ENCODE results near the gene ZNF407. TPM values are rescaled to one million over a fixed set of nuclear protein-coding genes. Genes with fewer than 3 reads are reported as not detected.

ZNF407 gene
- total RNA-seq, 2 experiments from 2014 or later = 23.2 to 24.7 TPM

- no peak for ATAC-seq (ENCODE audit: poor library complexity)
- H3K27ac Mint-ChIP-seq = no peak overlapping the region
- no peaks in the 10 kb centered on the region for H3K4me1 Mint-ChIP-seq (ENCODE audit: low read depth)
- peaks cover 55% of the 10 kb centered on the region for H3K27me3 Mint-ChIP-seq
- H3K4me1 ChIP-seq (ENCODE audit: insufficient read depth, low read length) = no peaks in the 10 kb centered on the region
- intact Hi-C loops (cut with DNase I, micrococcal nuclease) = no loop called here
- H3K9me3 Mint-ChIP-seq = no peaks in the 10 kb centered on the region
- no peaks in the 10 kb centered on the region for H3K36me3 ChIP-seq (ENCODE audit: insufficient read depth, low read length)
- DNase-seq = no peak
- TF ChIP-seq CTCF (IDR thresholded peaks at IDR 0.05) = no peak
- H3K4me3 Mint-ChIP-seq = no peak overlapping the region
- no peak overlapping the region for H3K27ac ChIP-seq (ENCODE audit: low read depth in 1 of 2, low read length in 2 of 2)
- H3K27me3 ChIP-seq (ENCODE audit: control insufficient read depth in 1 of 2, insufficient read depth in 2 of 2, low read length in 2 of 2) = peaks cover 0 to 3% of the 10 kb centered on the region in 2 experiments
- ChIA-PET POLR2A (no interaction called here), CTCF (no interaction called here)
- H3K36me3 Mint-ChIP-seq (ENCODE audit: low read depth) = no peaks in the 10 kb centered on the region
- no peak overlapping the region for H3K4me3 ChIP-seq (ENCODE audit: low read length)
- no peaks in the 10 kb centered on the region for H3K9me3 ChIP-seq (ENCODE audit: control insufficient read depth in 1 of 2, insufficient read depth in 1 of 2, low read length in 2 of 2)
Measured at GRCh38 chr18:74579496-74580065, 18.1 kb upstream of the ZNF407 start.

GRCh38 chr18:74582642-74583041, 15.0 kb upstream of the ZNF407 start:
- Mint-ChIP-seq H3K9me3 (no peaks in the 10 kb centered on the region), H3K36me3 (ENCODE audit: low read depth) (no peaks in the 10 kb centered on the region), H3K27ac (no peak overlapping the region), H3K4me1 (ENCODE audit: low read depth) (no peaks in the 10 kb centered on the region), H3K27me3 (peaks cover 75% of the 10 kb centered on the region), H3K4me3 (no peak overlapping the region)
- no peak for TF ChIP-seq CTCF (IDR thresholded peaks at IDR 0.05)
- ChIA-PET POLR2A (no interaction called here), CTCF (no interaction called here)
- H3K4me1 ChIP-seq (ENCODE audit: insufficient read depth, low read length) = no peaks in the 10 kb centered on the region
- no peak for ATAC-seq (ENCODE audit: poor library complexity)
- no peak overlapping the region for H3K4me3 ChIP-seq (ENCODE audit: low read length)
- no peak overlapping the region for H3K27ac ChIP-seq (ENCODE audit: low read depth in 1 of 2, low read length in 2 of 2)
- intact Hi-C loops (cut with DNase I, micrococcal nuclease) = no loop called here
- no peaks in the 10 kb centered on the region for H3K36me3 ChIP-seq (ENCODE audit: insufficient read depth, low read length)
- H3K27me3 ChIP-seq (ENCODE audit: control insufficient read depth in 1 of 2, insufficient read depth in 2 of 2, low read length in 2 of 2) = peaks cover 0 to 3% of the 10 kb centered on the region in 2 experiments
- DNase-seq = no peak
- no peaks in the 10 kb centered on the region for H3K9me3 ChIP-seq (ENCODE audit: control insufficient read depth in 1 of 2, insufficient read depth in 1 of 2, low read length in 2 of 2)

GRCh38 chr18:74587441-74587840, 10.2 kb upstream of the ZNF407 start:
- H3K27me3 ChIP-seq (ENCODE audit: control insufficient read depth in 1 of 2, insufficient read depth in 2 of 2, low read length in 2 of 2) = peaks cover 0 to 3% of the 10 kb centered on the region in 2 experiments
- Mint-ChIP-seq H3K27ac (no peak overlapping the region), H3K27me3 (peaks cover 39% of the 10 kb centered on the region), H3K4me1 (ENCODE audit: low read depth) (no peaks in the 10 kb centered on the region), H3K4me3 (no peak overlapping the region), H3K36me3 (ENCODE audit: low read depth) (no peaks in the 10 kb centered on the region), H3K9me3 (no peaks in the 10 kb centered on the region)
- TF ChIP-seq CTCF (IDR thresholded peaks at IDR 0.05) = no peak
- intact Hi-C loops (cut with DNase I, micrococcal nuclease) = no loop called here
- no peaks in the 10 kb centered on the region for H3K4me1 ChIP-seq (ENCODE audit: insufficient read depth, low read length)
- POLR2A ChIA-PET = no interaction called here
- H3K4me3 ChIP-seq (ENCODE audit: low read length) = no peak overlapping the region
- no peak for DNase-seq
- CTCF ChIA-PET = no interaction called here
- no peaks in the 10 kb centered on the region for H3K9me3 ChIP-seq (ENCODE audit: control insufficient read depth in 1 of 2, insufficient read depth in 1 of 2, low read length in 2 of 2)
- no peak overlapping the region for H3K27ac ChIP-seq (ENCODE audit: low read depth in 1 of 2, low read length in 2 of 2)
- no peaks in the 10 kb centered on the region for H3K36me3 ChIP-seq (ENCODE audit: insufficient read depth, low read length)
- no peak for ATAC-seq (ENCODE audit: poor library complexity)
